ENCODE measurements around the gene LAMB4.

The LAMB4 gene

DNA sequence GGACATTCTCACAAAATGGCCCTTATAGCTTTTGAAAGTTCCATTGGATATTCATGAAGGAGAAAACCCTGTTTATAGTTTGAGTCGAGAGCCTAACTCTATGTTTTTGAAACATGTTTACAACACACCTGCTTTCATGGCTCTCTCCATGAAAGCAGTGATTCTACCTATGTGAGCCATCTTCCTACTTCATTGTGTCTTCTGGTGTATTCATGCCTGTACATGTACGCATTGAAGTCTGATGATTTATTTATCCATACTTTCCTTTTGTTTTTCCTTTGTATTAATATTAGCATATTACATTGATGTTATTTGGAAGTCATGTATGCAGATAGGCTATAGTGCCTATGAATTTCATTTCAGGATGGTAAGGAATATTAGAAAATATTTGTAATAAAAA, 58.0 kb downstream of the LAMB4 start:
- no peaks in the 10 kb centered on the region for H3K27me3 ChIP-seq (ENCODE audit: control insufficient read depth, insufficient read depth, low read length, poor library complexity, severe bottlenecking)
- 85 to 100% methylated on average over 1 of the region's 2 CpGs for WGBS, 2 experiments
- no peak overlapping the region for H3K4me3 ChIP-seq (ENCODE audit: insufficient read depth, low read depth, low read length)
- no peaks in the 10 kb centered on the region for H3K36me3 ChIP-seq (ENCODE audit: control insufficient read depth, insufficient read depth, low read length)
- H3K4me1 ChIP-seq (ENCODE audit: control insufficient read depth, insufficient read depth, low read length): no peaks in the 10 kb centered on the region
- H3K9me3 ChIP-seq (ENCODE audit: control insufficient read depth, low read length): no peaks in the 10 kb centered on the region
- no peak overlapping the region for H3K27ac ChIP-seq (ENCODE audit: insufficient read depth, low read depth, low read length, poor library complexity, severe bottlenecking)

DNA sequence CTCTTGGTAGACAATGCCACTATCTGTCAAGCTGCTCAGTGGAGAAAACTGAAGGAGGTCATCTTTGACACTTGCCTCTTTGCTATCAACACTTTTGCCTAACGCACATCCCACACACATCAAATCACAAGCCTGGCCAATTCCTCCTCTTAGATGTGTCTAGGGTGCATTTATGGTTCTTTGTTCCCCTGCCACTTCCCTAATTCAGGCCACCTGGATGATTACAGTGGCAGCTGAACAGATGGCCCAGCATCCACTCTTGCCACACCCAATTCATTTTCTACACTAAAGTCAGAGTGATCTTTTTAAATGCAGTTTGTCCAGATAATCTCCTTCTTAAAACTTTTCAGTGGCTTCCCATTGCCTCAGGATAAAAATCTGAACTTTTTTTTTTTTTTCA, 58.6 kb downstream of the LAMB4 start:
- no peak overlapping the region for H3K27ac ChIP-seq (ENCODE audit: insufficient read depth, low read depth, low read length, poor library complexity, severe bottlenecking)
- 86 to 100% methylated on average over 1 of the region's 1 CpG for WGBS, 2 experiments
- H3K36me3 ChIP-seq (ENCODE audit: control insufficient read depth, insufficient read depth, low read length): no peaks in the 10 kb centered on the region
- H3K9me3 ChIP-seq (ENCODE audit: control insufficient read depth, low read length): no peaks in the 10 kb centered on the region
- H3K4me3 ChIP-seq (ENCODE audit: insufficient read depth, low read depth, low read length): no peak overlapping the region
- H3K4me1 ChIP-seq (ENCODE audit: control insufficient read depth, insufficient read depth, low read length): no peaks in the 10 kb centered on the region
- H3K27me3 ChIP-seq (ENCODE audit: control insufficient read depth, insufficient read depth, low read length, poor library complexity, severe bottlenecking): no peaks in the 10 kb centered on the region

DNA sequence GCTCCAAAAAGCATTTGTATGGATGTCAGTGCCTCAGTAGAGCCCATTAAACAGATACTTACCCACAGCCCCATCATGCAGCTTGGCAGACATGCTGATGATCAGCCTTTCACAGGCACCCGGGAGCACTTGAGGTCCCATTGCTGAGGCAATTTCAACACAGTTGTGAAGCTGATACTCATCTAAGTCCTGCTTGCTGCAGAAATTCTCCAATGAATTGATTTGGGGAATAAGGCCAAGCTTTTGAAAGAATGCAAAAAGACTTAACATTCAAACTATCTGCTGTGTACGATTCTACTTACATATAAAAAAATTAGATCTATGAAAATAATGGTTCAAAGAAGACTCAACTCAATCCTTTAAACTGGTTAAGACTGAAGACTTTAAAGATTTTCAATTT, 60.5 kb downstream of the LAMB4 start:
- WGBS, 2 experiments: 96 to 97% methylated on average over 1 to 2 of the region's 2 CpGs
- Histone ChIP-seq H3K4me1 (ENCODE audit: control insufficient read depth, insufficient read depth, low read length) (no peaks in the 10 kb centered on the region), H3K27ac (ENCODE audit: insufficient read depth, low read depth, low read length, poor library complexity, severe bottlenecking) (no peak overlapping the region), H3K4me3 (ENCODE audit: insufficient read depth, low read depth, low read length) (no peak overlapping the region), H3K9me3 (ENCODE audit: control insufficient read depth, low read length) (no peaks in the 10 kb centered on the region), H3K36me3 (ENCODE audit: control insufficient read depth, insufficient read depth, low read length) (no peaks in the 10 kb centered on the region), H3K27me3 (ENCODE audit: control insufficient read depth, insufficient read depth, low read length, poor library complexity, severe bottlenecking) (no peaks in the 10 kb centered on the region)

DNA sequence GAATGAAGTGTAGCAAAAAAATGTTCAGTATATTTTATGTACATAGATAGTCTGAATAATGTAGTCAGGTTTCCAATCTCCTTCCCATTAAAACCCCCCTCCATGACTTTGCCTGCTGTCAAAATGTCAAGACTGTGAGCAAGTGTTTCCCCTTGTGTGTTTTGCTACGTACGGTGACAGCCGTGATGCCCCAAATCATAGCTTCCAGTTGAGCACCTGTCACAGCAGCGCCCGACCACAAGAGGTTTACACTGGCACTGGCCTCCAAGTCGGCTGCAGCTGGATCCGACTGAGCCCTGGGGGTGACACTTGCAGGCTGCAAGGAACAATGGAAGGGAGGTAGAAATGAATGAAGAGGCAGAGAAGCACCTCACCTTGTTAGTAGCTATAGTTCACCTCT, 62.3 kb downstream of the LAMB4 start:
- H3K27ac ChIP-seq (ENCODE audit: insufficient read depth, low read depth, low read length, poor library complexity, severe bottlenecking): no peak overlapping the region
- no peak overlapping the region for H3K4me3 ChIP-seq (ENCODE audit: insufficient read depth, low read depth, low read length)
- no peaks in the 10 kb centered on the region for H3K36me3 ChIP-seq (ENCODE audit: control insufficient read depth, insufficient read depth, low read length)
- H3K4me1 ChIP-seq (ENCODE audit: control insufficient read depth, insufficient read depth, low read length): no peaks in the 10 kb centered on the region
- H3K9me3 ChIP-seq (ENCODE audit: control insufficient read depth, low read length): no peaks in the 10 kb centered on the region
- WGBS, 2 experiments: 84 to 93% methylated on average over 7 of the region's 7 CpGs
- H3K27me3 ChIP-seq (ENCODE audit: control insufficient read depth, insufficient read depth, low read length, poor library complexity, severe bottlenecking): no peaks in the 10 kb centered on the region

DNA sequence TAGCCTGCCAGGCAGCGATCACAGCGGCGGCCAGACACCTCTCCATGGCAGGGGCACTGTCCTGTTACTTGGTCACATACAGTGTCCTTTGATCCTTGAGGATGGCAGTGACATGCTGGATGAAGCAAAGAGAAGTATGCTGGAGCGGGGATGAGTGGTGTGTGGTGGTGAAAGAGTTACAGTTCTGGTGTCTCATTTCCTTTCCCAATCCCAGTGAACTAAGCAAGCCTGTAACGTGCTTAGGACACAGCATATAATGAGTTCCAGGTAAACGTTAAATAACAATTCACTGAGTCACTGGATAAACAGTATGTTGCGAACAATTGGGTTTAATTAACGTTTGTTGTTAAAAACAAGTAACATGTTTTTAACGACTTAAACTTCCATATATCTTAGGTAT, 63.7 kb downstream of the LAMB4 start:
- Histone ChIP-seq H3K27me3 (ENCODE audit: control insufficient read depth, insufficient read depth, low read length, poor library complexity, severe bottlenecking) (no peaks in the 10 kb centered on the region), H3K27ac (ENCODE audit: insufficient read depth, low read depth, low read length, poor library complexity, severe bottlenecking) (no peak overlapping the region), H3K4me3 (ENCODE audit: insufficient read depth, low read depth, low read length) (no peak overlapping the region), H3K9me3 (ENCODE audit: control insufficient read depth, low read length) (no peaks in the 10 kb centered on the region), H3K36me3 (ENCODE audit: control insufficient read depth, insufficient read depth, low read length) (no peaks in the 10 kb centered on the region), H3K4me1 (ENCODE audit: control insufficient read depth, insufficient read depth, low read length) (no peaks in the 10 kb centered on the region)
- 88% methylated on average over 7 of the region's 9 CpGs for WGBS, 2 experiments

DNA sequence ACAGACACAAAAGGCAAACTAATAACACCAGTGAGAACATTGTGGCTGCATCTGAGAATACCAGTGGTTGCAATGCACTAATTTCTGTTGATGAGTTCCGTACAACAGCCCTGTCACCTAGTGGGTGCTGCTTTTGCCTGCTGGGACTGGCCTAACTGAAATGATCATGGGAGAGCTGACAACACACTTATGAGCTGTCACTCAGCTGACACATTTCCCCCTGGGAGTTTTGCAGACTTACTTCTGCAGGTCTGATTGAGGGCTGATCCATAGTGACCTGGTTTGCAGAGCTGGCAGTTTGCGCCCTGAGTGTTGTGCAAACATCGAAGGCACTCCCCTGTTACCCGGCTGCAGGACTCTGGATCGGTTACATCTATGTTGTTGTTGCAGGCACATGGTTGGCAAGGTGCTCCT, 66.6 kb downstream of the LAMB4 start:
- Histone ChIP-seq H3K4me3 (ENCODE audit: insufficient read depth, low read depth, low read length) (no peak overlapping the region), H3K4me1 (ENCODE audit: control insufficient read depth, insufficient read depth, low read length) (no peaks in the 10 kb centered on the region), H3K9me3 (ENCODE audit: control insufficient read depth, low read length) (no peaks in the 10 kb centered on the region), H3K27me3 (ENCODE audit: control insufficient read depth, insufficient read depth, low read length, poor library complexity, severe bottlenecking) (no peaks in the 10 kb centered on the region), H3K27ac (ENCODE audit: insufficient read depth, low read depth, low read length, poor library complexity, severe bottlenecking) (no peak overlapping the region), H3K36me3 (ENCODE audit: control insufficient read depth, insufficient read depth, low read length) (no peaks in the 10 kb centered on the region)
- 92% methylated on average over 5 of the region's 5 CpGs for WGBS, 2 experiments

DNA sequence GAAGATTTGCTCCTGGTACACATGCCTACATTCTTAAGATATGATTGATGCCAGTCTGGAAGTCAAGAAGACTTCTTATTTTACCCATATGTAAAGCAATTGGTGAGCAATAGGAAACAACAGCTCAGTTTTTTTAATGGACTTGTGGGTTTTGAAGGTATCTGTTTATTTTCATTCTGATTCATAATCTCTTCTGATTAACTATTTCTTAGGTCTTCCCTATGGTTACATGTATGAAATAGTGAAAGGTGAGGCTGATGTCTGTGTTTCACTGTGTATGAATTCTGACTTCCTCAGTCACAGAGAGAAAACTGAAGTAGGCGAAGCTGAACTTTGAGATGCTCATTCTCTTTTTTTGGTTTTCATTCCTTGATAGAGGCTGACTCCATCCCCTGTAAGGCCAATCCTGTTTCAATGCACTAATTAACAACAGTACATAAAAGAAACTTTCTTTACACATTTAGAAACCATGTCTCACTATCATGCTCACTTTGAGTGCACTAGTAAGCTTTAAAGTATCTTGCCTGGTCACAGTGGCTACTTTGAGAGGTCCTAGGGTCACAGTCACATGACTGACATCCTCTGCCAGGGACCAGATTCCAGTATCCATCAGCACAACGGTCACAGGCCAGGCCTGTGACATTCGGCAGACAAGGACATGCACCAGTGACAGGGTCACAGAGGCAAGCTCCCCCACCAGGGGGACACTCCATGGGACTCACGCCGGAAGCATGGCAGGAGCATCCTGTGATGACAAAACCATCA, 67.7 kb downstream of the LAMB4 start:
- H3K9me3 ChIP-seq (ENCODE audit: control insufficient read depth, low read length): no peaks in the 10 kb centered on the region
- 85 to 90% methylated on average over 5 of the region's 5 CpGs for WGBS, 2 experiments
- H3K27ac ChIP-seq (ENCODE audit: insufficient read depth, low read depth, low read length, poor library complexity, severe bottlenecking): no peak overlapping the region
- no peaks in the 10 kb centered on the region for H3K27me3 ChIP-seq (ENCODE audit: control insufficient read depth, insufficient read depth, low read length, poor library complexity, severe bottlenecking)
- H3K36me3 ChIP-seq (ENCODE audit: control insufficient read depth, insufficient read depth, low read length): no peaks in the 10 kb centered on the region
- no peaks in the 10 kb centered on the region for H3K4me1 ChIP-seq (ENCODE audit: control insufficient read depth, insufficient read depth, low read length)
- no peak overlapping the region for H3K4me3 ChIP-seq (ENCODE audit: insufficient read depth, low read depth, low read length)

DNA sequence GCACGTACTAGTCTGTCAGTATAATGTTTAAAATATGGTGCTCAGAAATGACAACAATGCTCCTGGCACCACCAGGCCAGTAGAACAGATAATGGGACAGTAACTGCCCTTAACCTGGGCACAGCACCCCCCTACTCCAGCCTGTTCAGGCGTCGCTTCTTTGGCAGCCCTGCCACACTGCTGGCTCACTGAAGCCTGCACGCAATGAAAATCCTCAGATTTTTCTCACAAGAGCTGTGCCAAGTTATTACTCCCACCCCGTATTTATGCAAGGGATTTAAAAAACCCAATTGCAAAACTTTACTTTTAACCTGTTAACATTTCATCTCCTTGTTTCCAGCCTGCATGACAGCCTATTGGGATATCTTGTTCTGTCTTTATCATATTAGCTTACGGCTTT, 70.6 kb downstream of the LAMB4 start:
- H3K4me3 ChIP-seq (ENCODE audit: insufficient read depth, low read depth, low read length): no peak overlapping the region
- no peaks in the 10 kb centered on the region for H3K4me1 ChIP-seq (ENCODE audit: control insufficient read depth, insufficient read depth, low read length)
- no peaks in the 10 kb centered on the region for H3K9me3 ChIP-seq (ENCODE audit: control insufficient read depth, low read length)
- no peaks in the 10 kb centered on the region for H3K27me3 ChIP-seq (ENCODE audit: control insufficient read depth, insufficient read depth, low read length, poor library complexity, severe bottlenecking)
- no peaks in the 10 kb centered on the region for H3K36me3 ChIP-seq (ENCODE audit: control insufficient read depth, insufficient read depth, low read length)
- H3K27ac ChIP-seq (ENCODE audit: insufficient read depth, low read depth, low read length, poor library complexity, severe bottlenecking): no peak overlapping the region
- WGBS, 2 experiments: 94 to 95% methylated on average over 6 of the region's 6 CpGs

DNA sequence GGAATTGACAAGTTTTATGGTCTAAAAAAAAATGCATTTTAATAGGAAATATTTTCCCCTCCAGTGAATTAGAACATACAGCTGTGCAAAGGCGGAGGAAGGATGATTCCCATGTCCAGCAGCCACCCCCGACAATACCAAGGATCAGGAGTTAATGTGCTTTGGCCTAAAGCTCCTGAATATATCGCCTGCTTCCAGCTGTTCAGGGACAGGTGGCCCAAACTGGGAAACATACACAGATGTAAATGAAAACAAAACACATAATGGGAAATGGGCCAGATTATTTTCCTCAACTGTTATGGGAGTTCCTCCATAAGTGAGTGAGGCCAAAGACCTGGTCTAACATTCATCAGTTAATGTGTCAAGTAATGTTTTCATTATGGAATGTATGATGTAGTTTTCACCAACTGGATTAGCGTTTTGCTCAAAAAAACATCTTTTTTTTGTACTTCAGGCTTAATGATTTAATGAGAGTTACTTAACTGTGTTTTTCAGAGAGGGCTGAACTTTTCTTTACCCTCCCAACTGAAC, 72.1 kb downstream of the LAMB4 start:
- no peak overlapping the region for H3K27ac ChIP-seq (ENCODE audit: insufficient read depth, low read depth, low read length, poor library complexity, severe bottlenecking)
- WGBS, 2 experiments: 88 to 98% methylated on average over 4 of the region's 4 CpGs
- H3K36me3 ChIP-seq (ENCODE audit: control insufficient read depth, insufficient read depth, low read length): no peaks in the 10 kb centered on the region
- no peak overlapping the region for H3K4me3 ChIP-seq (ENCODE audit: insufficient read depth, low read depth, low read length)
- no peaks in the 10 kb centered on the region for H3K4me1 ChIP-seq (ENCODE audit: control insufficient read depth, insufficient read depth, low read length)
- H3K27me3 ChIP-seq (ENCODE audit: control insufficient read depth, insufficient read depth, low read length, poor library complexity, severe bottlenecking): no peaks in the 10 kb centered on the region
- H3K9me3 ChIP-seq (ENCODE audit: control insufficient read depth, low read length): no peaks in the 10 kb centered on the region

DNA sequence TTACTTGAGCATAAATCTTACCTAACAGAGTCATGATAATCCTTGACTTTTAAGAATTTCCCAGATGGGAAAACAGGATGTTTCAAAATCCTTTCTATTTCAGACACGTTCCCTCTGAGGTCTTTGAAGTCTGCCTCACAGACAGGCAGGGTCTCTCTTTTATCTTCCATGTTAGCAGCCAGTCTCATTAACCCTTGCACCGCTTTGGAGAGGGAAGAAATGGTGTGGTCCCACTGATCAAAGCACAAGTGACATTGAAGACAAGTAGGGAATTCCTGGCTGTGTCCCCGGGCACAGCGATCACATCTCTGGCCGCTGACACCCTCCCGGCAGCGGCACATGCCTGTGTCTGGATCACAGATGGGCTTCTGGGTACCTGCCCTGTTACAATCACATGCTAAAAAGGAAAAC, 74.5 kb downstream of the LAMB4 start:
- Histone ChIP-seq H3K4me1 (ENCODE audit: control insufficient read depth, insufficient read depth, low read length) (no peaks in the 10 kb centered on the region), H3K36me3 (ENCODE audit: control insufficient read depth, insufficient read depth, low read length) (no peaks in the 10 kb centered on the region), H3K4me3 (ENCODE audit: insufficient read depth, low read depth, low read length) (no peak overlapping the region), H3K9me3 (ENCODE audit: control insufficient read depth, low read length) (no peaks in the 10 kb centered on the region), H3K27ac (ENCODE audit: insufficient read depth, low read depth, low read length, poor library complexity, severe bottlenecking) (no peak overlapping the region), H3K27me3 (ENCODE audit: control insufficient read depth, insufficient read depth, low read length, poor library complexity, severe bottlenecking) (no peaks in the 10 kb centered on the region)
- 71 to 72% methylated on average over 7 of the region's 7 CpGs for WGBS, 2 experiments

Measured in ectodermal cell (in vitro differentiated cells).